GM10266 (cell line): ENCODE measurements around the gene GARIN5B.

ENCODE experiments used
- DNase-seq: peaks from one replicate; pipeline ENCODE4 v3.0.0; 2012; ENCODE audit errors: extremely low spot score
- CTCF ChIP-seq: IDR thresholded peaks from 2 replicates; pipeline ENCODE4 v1.5.1; 2012; ENCODE audit warnings: mild to moderate bottlenecking, low read depth; ENCODE audit not compliant: control insufficient read depth, insufficient read depth; ENCODE audit errors: missing control alignments

Gene GARIN5B

GRCh38 chr19:55310498-55310897, 52.6 kb downstream of the GARIN5B start:
- no peak for TF ChIP-seq CTCF
- DNase-seq = no peak

GRCh38 chr19:55309448-55309847, 53.6 kb downstream of the GARIN5B start:
- no peak for DNase-seq
- TF ChIP-seq CTCF = no peak

- no peak for DNase-seq
- TF ChIP-seq CTCF = no peak
These were observed 54.8 kb downstream of the GARIN5B start for GRCh38 chr19:55308281-55308680.

GRCh38 chr19:55306712-55307111, 56.3 kb downstream of the GARIN5B start:
- TF ChIP-seq CTCF = no peak
- no peak for DNase-seq

GRCh38 chr19:55305983-55306562, 57.0 kb downstream of the GARIN5B start:
- DNase-seq = no peak
- TF ChIP-seq CTCF = no peak

GRCh38 chr19:55305491-55305890, 57.6 kb downstream of the GARIN5B start:
- no peak for TF ChIP-seq CTCF
- DNase-seq = peak; percentile 85

- no peak for TF ChIP-seq CTCF
- DNase-seq = no peak
These were observed 58.1 kb downstream of the GARIN5B start for GRCh38 chr19:55304980-55305379.
